H1 (cell line): ENCODE results near the gene LGR4. TPM values are rescaled to one million over a fixed set of nuclear protein-coding genes. Genes with fewer than 3 reads are reported as not detected.

ENCODE experiments used
- CTCF ChIA-PET: fragments of 300-600 bp; sonication (Branson Sonifier 250); formaldehyde crosslinking; loops from one replicate; lab custom pipeline; 2021; ENCODE audit not compliant: partially characterized antibody; lab: Charles Lee
- POLR2A ChIA-PET: fragments of 300-600 bp; sonication (Branson Sonifier 250); formaldehyde crosslinking; loops from one replicate; lab custom pipeline; 2021; ENCODE audit warnings: inconsistent platforms; ENCODE audit not compliant: partially characterized antibody; lab: Charles Lee
- DNase-seq, 2 experiments: peaks; one replicate each; pipeline versions ENCODE4 v3.0.0 to v3.0.0-alpha.2; 2010 to 2022; ENCODE audit warnings: low spot score in 2 of 2, low read depth in 1 of 2, mixed read lengths in 1 of 2
- FAIRE-seq: peaks from 2 replicates; lab custom pipeline; 2011; peaks lifted over from hg19 to GRCh38; lab: Jason Lieb, UNC
- H2AFZ ChIP-seq: 2 replicates; pipeline ENCODE4 v1.8.1; 2012; ENCODE audit warnings: low read length, inconsistent platforms
- H2AK5ac ChIP-seq: 2 replicates; pipeline ENCODE4 v1.6.1; 2013; ENCODE audit warnings: low read depth, low read length
- H2BK120ac ChIP-seq: replicated peaks from 2 replicates; pipeline ENCODE3; 2013; ENCODE audit warnings: low read depth, low read length, inconsistent platforms
- H2BK12ac ChIP-seq: 2 replicates; pipeline ENCODE4 v1.6.1; 2013; ENCODE audit warnings: low read depth, low read length
- H2BK15ac ChIP-seq: 2 replicates; pipeline ENCODE4 v1.6.1; 2013; ENCODE audit warnings: low read length
- H2BK20ac ChIP-seq: 2 replicates; pipeline ENCODE4 v1.6.1; 2013; ENCODE audit warnings: low read length
- H2BK5ac ChIP-seq: 2 replicates; pipeline ENCODE4 v1.6.1; 2013; ENCODE audit warnings: low read depth, low read length
- H3K14ac ChIP-seq: 2 replicates; pipeline ENCODE4 v1.6.1; 2013; ENCODE audit warnings: inconsistent platforms; ENCODE audit not compliant: insufficient read length
- H3K18ac ChIP-seq: 2 replicates; pipeline ENCODE4 v1.6.1; 2013; ENCODE audit warnings: low read length; ENCODE audit errors: extremely low read depth
- H3K23ac ChIP-seq: 2 replicates; pipeline ENCODE4 v1.6.1; 2013; ENCODE audit warnings: inconsistent platforms; ENCODE audit not compliant: insufficient read length
- H3K23me2 ChIP-seq: 2 replicates; pipeline ENCODE4 v1.6.1; 2013; ENCODE audit warnings: low read depth, low read length
- H3K27ac ChIP-seq: 2 replicates; pipeline ENCODE4 v1.6.1; 2011; ENCODE audit warnings: low read depth, low read length, inconsistent platforms
- H3K27me3 ChIP-seq, 4 experiments: replicated peaks in 1 of 4; 1 replicate in 1 of 4; 2 replicates in 3 of 4; pipeline versions ENCODE4 v1.6.1 to v1.8.1; 2011 to 2013; ENCODE audit warnings: low read length in 3 of 4, mild to moderate bottlenecking in 3 of 4, inconsistent platforms in 2 of 4, mixed read lengths in 2 of 4, moderate library complexity in 1 of 4; ENCODE audit not compliant: control insufficient read depth in 3 of 4, insufficient read depth in 3 of 4; ENCODE audit errors: extremely low read depth in 1 of 4
- H3K36me3 ChIP-seq, 4 experiments: 2 replicates each; pipeline versions ENCODE4 v1.6.1 to v1.8.1; 2011 to 2013; ENCODE audit warnings: mild to moderate bottlenecking in 4 of 4, low read length in 3 of 4, moderate library complexity in 2 of 4, control low read depth in 1 of 4, inconsistent platforms in 1 of 4; ENCODE audit not compliant: insufficient read depth in 4 of 4, control insufficient read depth in 2 of 4
- H3K4ac ChIP-seq: replicated peaks from 2 replicates; pipeline ENCODE3; 2013; ENCODE audit warnings: low read length, low read depth, mixed read lengths, inconsistent platforms; ENCODE audit not compliant: insufficient read length
- H3K4me1 ChIP-seq, 4 experiments: replicated peaks in 1 of 4; 1 replicate in 1 of 4; 2 replicates in 3 of 4; pipeline versions ENCODE4 v1.6.1 to v1.8.1; 2011 to 2013; ENCODE audit warnings: low read length in 3 of 4, inconsistent platforms in 2 of 4, mixed read lengths in 1 of 4; ENCODE audit not compliant: insufficient read depth in 4 of 4, control insufficient read depth in 3 of 4
- H3K4me2 ChIP-seq, 2 experiments: 2 replicates each; pipeline versions ENCODE4 v1.6.1 to v1.8.1; 2011 to 2013; ENCODE audit warnings: low read depth in 2 of 2, low read length in 2 of 2, control low read depth in 1 of 2, inconsistent platforms in 1 of 2, mild to moderate bottlenecking in 1 of 2; ENCODE audit not compliant: insufficient read depth in 1 of 2
- H3K4me3 ChIP-seq, 4 experiments: fragments of 200-600, 300-600 bp in 1 of 4; sonication (generic), shearing (Covaris generic), sonication (Bioruptor Twin) in 1 of 4; 2 replicates each; pipeline versions ENCODE4 v1.5.1 to v1.8.1; 2011 to 2016; ENCODE audit warnings: low read length in 4 of 4, low read depth in 3 of 4, control low read depth in 2 of 4, inconsistent platforms in 2 of 4, mild to moderate bottlenecking in 2 of 4, mixed read lengths in 1 of 4, moderate library complexity in 1 of 4; ENCODE audit not compliant: insufficient read depth in 2 of 4; ENCODE audit errors: extremely low read depth in 1 of 4
- H3K56ac ChIP-seq: replicated peaks from 2 replicates; pipeline ENCODE3; 2013; ENCODE audit warnings: low read depth, mild to moderate bottlenecking, mixed read lengths, low read length, inconsistent platforms; ENCODE audit not compliant: insufficient read length
- H3K79me1 ChIP-seq: 2 replicates; pipeline ENCODE4 v1.6.1; 2013; ENCODE audit warnings: low read depth, low read length, control low read depth
- H3K79me2 ChIP-seq, 2 experiments: 2 replicates each; pipeline versions ENCODE4 v1.6.1 to v1.8.1; 2012 to 2013; ENCODE audit warnings: low read length in 2 of 2, mild to moderate bottlenecking in 2 of 2, inconsistent platforms in 1 of 2; ENCODE audit not compliant: insufficient read depth in 2 of 2, control insufficient read depth in 1 of 2
- H3K9ac ChIP-seq, 4 experiments: replicated peaks in 1 of 4; 1 replicate in 1 of 4; 2 replicates in 3 of 4; pipeline versions ENCODE4 v1.6.1 to v1.8.1; 2011 to 2013; ENCODE audit warnings: low read depth in 3 of 4, low read length in 3 of 4, control low read depth in 2 of 4, mild to moderate bottlenecking in 2 of 4, moderate library complexity in 2 of 4, inconsistent platforms in 1 of 4; ENCODE audit errors: extremely low read depth in 1 of 4
- H3K9me3 ChIP-seq, 2 experiments: 2 replicates each; pipeline versions ENCODE4 v1.6.1 to v1.8.1; 2012 to 2013; ENCODE audit warnings: mild to moderate bottlenecking in 2 of 2, moderate library complexity in 2 of 2, control low read depth in 1 of 2, inconsistent platforms in 1 of 2, low read depth in 1 of 2, low read length in 1 of 2, mixed read lengths in 1 of 2; ENCODE audit not compliant: insufficient read depth in 2 of 2
- H4K20me1 ChIP-seq, 2 experiments: replicated peaks in 1 of 2; 2 replicates each; pipeline versions ENCODE3 to v1.8.1; 2011 to 2013; ENCODE audit warnings: inconsistent platforms in 2 of 2, low read length in 2 of 2, mild to moderate bottlenecking in 1 of 2; ENCODE audit not compliant: insufficient read depth in 2 of 2, control insufficient read depth in 1 of 2
- H4K5ac ChIP-seq: 2 replicates; pipeline ENCODE4 v1.6.1; 2013; ENCODE audit warnings: low read length, low read depth, mixed read lengths, inconsistent platforms; ENCODE audit not compliant: insufficient read length
- H4K8ac ChIP-seq: 2 replicates; pipeline ENCODE4 v1.8.0; 2013; ENCODE audit warnings: mild to moderate bottlenecking, moderate library complexity, low read length, inconsistent platforms; ENCODE audit not compliant: insufficient read depth; ENCODE audit errors: extremely low read depth
- H4K91ac ChIP-seq: replicated peaks from 2 replicates; pipeline ENCODE3; 2013; ENCODE audit warnings: low read length, mixed read lengths, inconsistent platforms; ENCODE audit not compliant: insufficient read length
- CEBPB ChIP-seq: IDR thresholded peaks from 2 replicates; pipeline ENCODE4 v1.6.1; 2012; ENCODE audit warnings: low read depth, low read length
- FOSL1 ChIP-seq: IDR thresholded peaks from 2 replicates; pipeline ENCODE4 v1.6.1; 2011; ENCODE audit warnings: mild to moderate bottlenecking, low read depth, low read length, moderate library complexity; ENCODE audit not compliant: insufficient read depth
- GTF2F1 ChIP-seq: IDR thresholded peaks from 2 replicates; pipeline ENCODE4 v1.6.1; 2012; ENCODE audit warnings: low read depth, low read length, improper control_type of control experiment, borderline replicate concordance
- JUND ChIP-seq: IDR thresholded peaks from 2 replicates; pipeline ENCODE4 v1.6.1; 2011; ENCODE audit warnings: mild to moderate bottlenecking, improper control_type of control experiment, low read length
- KDM5A ChIP-seq: fragments of 200-600 bp; IDR thresholded peaks from 2 replicates; pipeline ENCODE4 v1.7.1; 2012; ENCODE audit warnings: mild to moderate bottlenecking, low read length, inconsistent platforms, mixed read lengths
- NRF1 ChIP-seq: IDR thresholded peaks from 2 replicates; pipeline ENCODE4 v1.6.1; 2011; ENCODE audit warnings: mild to moderate bottlenecking, low read depth, low read length, improper control_type of control experiment
- PHF8 ChIP-seq: fragments of 200-600 bp; sonication (generic); conservative IDR thresholded peaks from 2 replicates; pipeline ENCODE4 v1.7.1; 2012; ENCODE audit warnings: low read depth, mild to moderate bottlenecking, inconsistent platforms, low read length, moderate library complexity
- ZNF274 ChIP-seq: IDR thresholded peaks from 2 replicates; pipeline ENCODE4 v1.7.0; 2012; ENCODE audit warnings: low read length, borderline replicate concordance; ENCODE audit errors: extremely low read depth
- WGBS, 2 experiments: shearing (Covaris generic) in 1 of 2; methylation state at CpG; one replicate each; pipeline versions ENCODE4 v1.1.6 to v1.1.7; 2013 to 2015; ENCODE audit warnings: low lambda C conversion rate in 2 of 2, mixed read lengths in 2 of 2, inconsistent platforms in 1 of 2, low coverage in 1 of 2, missing lambda C conversion rate in 1 of 2; ENCODE audit not compliant: insufficient replicate concordance in 2 of 2, insufficient coverage in 1 of 2, insufficient read length in 1 of 2; ENCODE audit errors: extremely low coverage in 1 of 2, missing lambda C conversion rate in 1 of 2; 5-methylcytosine and 5-hydroxymethylcytosine counted together
- polyA plus RNA-seq, 7 experiments: library from polyadenylated mRNA; depleted of rRNA in 3 of 7; stranded (reverse) in 5 of 7; unstranded in 2 of 7; fragments of >200 nt in 5 of 7; fragments of 200-250 nt in 2 of 7; gene quantifications; 1 replicate in 5 of 7; 2 replicates in 1 of 7; 4 replicates in 1 of 7; pipeline versions ENCODE4 v1.2.1 to v1.2.3, GENCODE V29; 2011 to 2013; ENCODE audit warnings: missing spikeins in 2 of 7, mixed read lengths in 2 of 7
- total RNA-seq: library from RNA; stranded (reverse); fragmentation: NEBNext Ultra II Directional; extraction: Animal tissue kit (Norgen Biotek cat#: 25700); gene quantifications from 2 replicates; pipeline ENCODE4 v1.2.1, GENCODE V29; 2021
- TF ChIP-seq, protein P1 (sequence below): IDR thresholded peaks from 2 replicates; pipeline ENCODE4 v1.6.1; 2012; ENCODE audit warnings: low read length, inconsistent platforms

Gene LGR4
- total and polyA plus RNA-seq, 2 of the 8 experiments (the other 6 are each of a cell fraction or from before 2014, with no cell fraction given), result 26.6 to 61.7 TPM

DNA sequence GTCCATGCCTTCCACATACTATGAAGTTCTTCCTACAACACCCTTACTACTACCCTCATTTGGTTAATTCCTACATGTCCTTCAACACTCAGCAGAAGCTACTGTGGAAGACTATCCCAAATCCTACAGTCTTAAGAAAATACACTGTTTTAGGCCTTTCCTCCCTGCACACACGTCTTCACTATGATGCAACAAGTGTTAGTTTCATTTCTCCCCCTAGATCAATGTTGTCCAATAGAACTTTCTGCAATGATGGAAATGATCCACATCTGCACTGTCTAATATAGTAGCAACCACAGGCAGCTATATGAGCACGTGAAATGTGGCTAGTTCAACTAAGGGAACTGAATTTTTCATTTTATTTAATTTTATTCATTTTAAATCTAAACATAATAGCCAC lies 62.8 kb downstream of the LGR4 start:
- Histone ChIP-seq H3K79me2 (peaks cover 0 to 61% of the 10 kb centered on the region in 2 experiments; a peak in 3 of 4 replicates), H4K5ac (no peak overlapping the region), H2AK5ac (no peak overlapping the region), H3K4me2 (no peak overlapping the region), H3K9me3 (no peaks in the 10 kb centered on the region), H2BK20ac (no peak overlapping the region), H3K4ac (no peak overlapping the region), H2BK5ac (no peak overlapping the region), H4K20me1 (peaks cover 7% of the 10 kb centered on the region in 2 experiments), H3K4me1 (peaks cover 0 to 2% (median 0%) of the 10 kb centered on the region in 4 experiments; a peak in 1 of 7 replicates), H3K79me1 (peaks cover 3% of the 10 kb centered on the region; the same call in 1 of the 2 replicates), H3K36me3 (peaks cover 0 to 38% (median 1%) of the 10 kb centered on the region in 4 experiments; a peak in 2 of 8 replicates), H3K27ac (no peak overlapping the region), H3K56ac (no peak overlapping the region), H2BK15ac (no peak overlapping the region), H3K9ac (no peak overlapping the region), H3K27me3 (no peaks in the 10 kb centered on the region), H4K91ac (no peak overlapping the region), H2BK120ac (no peak overlapping the region), H3K23ac (no peak overlapping the region), H2BK12ac (no peak overlapping the region), H3K4me3 (no peak overlapping the region), H3K23me2 (no peaks in the 10 kb centered on the region), H4K8ac (no peak overlapping the region), H3K14ac (no peak overlapping the region), H2AFZ (no peak overlapping the region), H3K18ac (no peak overlapping the region)
- ChIA-PET CTCF (no interaction called here), POLR2A (no interaction called here)
- no peak for FAIRE-seq
- TF ChIP-seq FOSL1 (no peak), NRF1 (no peak), CEBPB (no peak), JUND (no peak), GTF2F1 (no peak), PHF8 (no peak), ZNF274 (no peak), KDM5A (no peak)
- TF ChIP-seq, protein P1, sequence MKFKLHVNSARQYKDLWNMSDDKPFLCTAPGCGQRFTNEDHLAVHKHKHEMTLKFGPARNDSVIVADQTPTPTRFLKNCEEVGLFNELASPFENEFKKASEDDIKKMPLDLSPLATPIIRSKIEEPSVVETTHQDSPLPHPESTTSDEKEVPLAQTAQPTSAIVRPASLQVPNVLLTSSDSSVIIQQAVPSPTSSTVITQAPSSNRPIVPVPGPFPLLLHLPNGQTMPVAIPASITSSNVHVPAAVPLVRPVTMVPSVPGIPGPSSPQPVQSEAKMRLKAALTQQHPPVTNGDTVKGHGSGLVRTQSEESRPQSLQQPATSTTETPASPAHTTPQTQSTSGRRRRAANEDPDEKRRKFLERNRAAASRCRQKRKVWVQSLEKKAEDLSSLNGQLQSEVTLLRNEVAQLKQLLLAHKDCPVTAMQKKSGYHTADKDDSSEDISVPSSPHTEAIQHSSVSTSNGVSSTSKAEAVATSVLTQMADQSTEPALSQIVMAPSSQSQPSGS, result no peak
- DNase-seq, result no peak
- 94% methylated on average over 2 of the region's 2 CpGs; no CpG with 5 or more reads in 1 of the 2 experiments for WGBS, 2 experiments
